GM10248 (cell line): ENCODE results near the gene KIF26B.

Experiments used
- CTCF ChIA-PET: fragments of 300-600 bp; sonication (Branson Sonifier 250); formaldehyde crosslinking; extraction: SDS; loops from one replicate; lab custom pipeline; 2021; ENCODE audit warnings: antibody characterized with exemption; lab: Yijun Ruan, JAX
- POLR2A ChIA-PET: fragments of 350-650 bp; sonication (Branson Sonifier 250); formaldehyde crosslinking; extraction: SDS; loops from one replicate; lab custom pipeline; 2020; ENCODE audit warnings: antibody characterized with exemption; lab: Yijun Ruan, JAX
- DNase-seq: peaks from one replicate; pipeline ENCODE4 v3.0.0; 2012; ENCODE audit errors: extremely low spot score
- CTCF ChIP-seq: IDR thresholded peaks from 2 replicates; pipeline ENCODE4 v1.5.1; 2012; ENCODE audit warnings: mild to moderate bottlenecking, low read depth; ENCODE audit errors: extremely low read depth, missing control alignments, control extremely low read depth

KIF26B gene

GRCh38 chr1:245205396-245205795 is 50.6 kb downstream of the KIF26B start:
- TF ChIP-seq CTCF = no peak
- no peak for DNase-seq
- ChIA-PET CTCF (no interaction called here), POLR2A (no interaction called here)

GRCh38 chr1:245205864-245206263 is 51.1 kb downstream of the KIF26B start:
- POLR2A ChIA-PET = no interaction called here
- CTCF ChIA-PET = no interaction called here
- TF ChIP-seq CTCF = no peak
- no peak for DNase-seq

- TF ChIP-seq CTCF = no peak
- CTCF ChIA-PET = no interaction called here
- no peak for DNase-seq
- POLR2A ChIA-PET = no interaction called here
Measured at GRCh38 chr1:245207056-245207638, 52.4 kb downstream of the KIF26B start.

- no peak for DNase-seq
- ChIA-PET CTCF (interaction anchor here (1.4 kb wide), 1 partner anchor 33 kb away, joined by 4 read pairs; no protein-coding TSS in a partner anchor), POLR2A (no interaction called here)
- TF ChIP-seq CTCF = no peak
Measured at GRCh38 chr1:245207801-245208200, 53.0 kb downstream of the KIF26B start.

GRCh38 chr1:245209658-245210435 is 55.1 kb downstream of the KIF26B start:
- no peak for DNase-seq
- ChIA-PET CTCF (interaction anchor here (1.6 kb wide), 1 partner anchor 54 kb away, joined by 4 read pairs; no protein-coding TSS in a partner anchor), POLR2A (no interaction called here)

More at GRCh38 chr1:245209658-245210435, 55.1 kb downstream of the KIF26B start:
- no peak for TF ChIP-seq CTCF
